ENCODE results near the gene CD200R1. TPM values are rescaled to one million over a fixed set of nuclear protein-coding genes. Genes with fewer than 3 reads are reported as not detected.

The CD200R1 gene
- total and polyA plus RNA-seq, 2 donors from 2014 or later = 0.13 to 2.2 TPM

- intact Hi-C loops (cut with DNase I) = no loop called here
- no peak for FAIRE-seq
- H3K27me3 ChIP-seq (ENCODE audit: control insufficient read depth, insufficient read depth, low read length) = no peaks in the 10 kb centered on the region
- H3K9me3 ChIP-seq (ENCODE audit: control insufficient read depth in 2 of 3, insufficient read depth in 1 of 3, low read length in 3 of 3) = no peaks in the 10 kb centered on the region
- H3K4me3 ChIP-seq (ENCODE audit: low read length in 3 of 3) = no peak overlapping the region
- H3K27ac ChIP-seq (ENCODE audit: low read depth in 2 of 2, low read length in 2 of 2) = no peak overlapping the region
- no peaks in the 10 kb centered on the region for H3K36me3 ChIP-seq (ENCODE audit: control insufficient read depth in 2 of 3, insufficient read depth in 3 of 3, low read length in 3 of 3)
- DNase-seq = no peak
- TF ChIP-seq CTCF (IDR thresholded peaks at IDR 0.05; ENCODE audit: borderline replicate concordance, extremely low read depth, insufficient read depth) = no peak
- H3K9ac ChIP-seq (ENCODE audit: low read length in 3 of 3) = no peak overlapping the region
- no peaks in the 10 kb centered on the region for H3K4me1 ChIP-seq (ENCODE audit: control insufficient read depth in 2 of 3, insufficient read depth in 2 of 3, low read depth in 1 of 3, low read length in 3 of 3)
These were observed 90.1 kb downstream of the CD200R1 start for GRCh38 chr3:112884678-112885290.

GRCh38 chr3:112881891-112882290 lies 93.0 kb downstream of the CD200R1 start:
- no peak overlapping the region for H3K4me3 ChIP-seq (ENCODE audit: low read length in 3 of 3)
- no peak for FAIRE-seq

GRCh38 chr3:112875561-112875960 lies 99.3 kb downstream of the CD200R1 start:
- no peaks in the 10 kb centered on the region for H3K4me1 ChIP-seq (ENCODE audit: control insufficient read depth in 2 of 3, insufficient read depth in 2 of 3, low read depth in 1 of 3, low read length in 3 of 3)
- H3K4me3 ChIP-seq (ENCODE audit: low read length in 3 of 3) = no peak overlapping the region
- DNase-seq (no peak), FAIRE-seq (no peak)
- H3K27ac ChIP-seq (ENCODE audit: low read depth in 2 of 2, low read length in 2 of 2) = no peak overlapping the region
- peaks cover 0 to 2% (median 0%) of the 10 kb centered on the region in 3 donors for H3K9me3 ChIP-seq (ENCODE audit: control insufficient read depth in 2 of 3, insufficient read depth in 1 of 3, low read length in 3 of 3)
- no peak for TF ChIP-seq CTCF (IDR thresholded peaks at IDR 0.05; ENCODE audit: borderline replicate concordance, extremely low read depth, insufficient read depth)
- no peaks in the 10 kb centered on the region for H3K36me3 ChIP-seq (ENCODE audit: control insufficient read depth in 2 of 3, insufficient read depth in 3 of 3, low read length in 3 of 3)
- intact Hi-C loops (cut with DNase I) = no loop called here
- no peak overlapping the region for H3K9ac ChIP-seq (ENCODE audit: low read length in 3 of 3)
- no peaks in the 10 kb centered on the region for H3K27me3 ChIP-seq (ENCODE audit: control insufficient read depth, insufficient read depth, low read length)

More at GRCh38 chr3:112881891-112882290, 93.0 kb downstream of the CD200R1 start:
- no peaks in the 10 kb centered on the region for H3K4me1 ChIP-seq (ENCODE audit: control insufficient read depth in 2 of 3, insufficient read depth in 2 of 3, low read depth in 1 of 3, low read length in 3 of 3)
- intact Hi-C loops (cut with DNase I) = no loop called here
- H3K9me3 ChIP-seq (ENCODE audit: control insufficient read depth in 2 of 3, insufficient read depth in 1 of 3, low read length in 3 of 3) = no peaks in the 10 kb centered on the region
- H3K9ac ChIP-seq (ENCODE audit: low read length in 3 of 3) = no peak overlapping the region
- DNase-seq = no peak
- TF ChIP-seq CTCF (IDR thresholded peaks at IDR 0.05; ENCODE audit: borderline replicate concordance, extremely low read depth, insufficient read depth) = no peak
- H3K27ac ChIP-seq (ENCODE audit: low read depth in 2 of 2, low read length in 2 of 2) = no peak overlapping the region
- H3K36me3 ChIP-seq (ENCODE audit: control insufficient read depth in 2 of 3, insufficient read depth in 3 of 3, low read length in 3 of 3) = no peaks in the 10 kb centered on the region
- H3K27me3 ChIP-seq (ENCODE audit: control insufficient read depth, insufficient read depth, low read length) = no peaks in the 10 kb centered on the region

GRCh38 chr3:112874725-112875124 lies 100.2 kb downstream of the CD200R1 start:
- H3K27me3 ChIP-seq (ENCODE audit: control insufficient read depth, insufficient read depth, low read length) = no peaks in the 10 kb centered on the region
- H3K27ac ChIP-seq (ENCODE audit: low read depth in 2 of 2, low read length in 2 of 2) = no peak overlapping the region
- H3K9ac ChIP-seq (ENCODE audit: low read length in 3 of 3) = no peak overlapping the region
- H3K4me3 ChIP-seq (ENCODE audit: low read length in 3 of 3) = no peak overlapping the region
- DNase-seq (no peak), FAIRE-seq (no peak)
- no peak for TF ChIP-seq CTCF (IDR thresholded peaks at IDR 0.05; ENCODE audit: borderline replicate concordance, extremely low read depth, insufficient read depth)
- H3K36me3 ChIP-seq (ENCODE audit: control insufficient read depth in 2 of 3, insufficient read depth in 3 of 3, low read length in 3 of 3) = no peaks in the 10 kb centered on the region
- H3K4me1 ChIP-seq (ENCODE audit: control insufficient read depth in 2 of 3, insufficient read depth in 2 of 3, low read depth in 1 of 3, low read length in 3 of 3) = no peaks in the 10 kb centered on the region
- H3K9me3 ChIP-seq (ENCODE audit: control insufficient read depth in 2 of 3, insufficient read depth in 1 of 3, low read length in 3 of 3) = peaks cover 0 to 4% (median 4%) of the 10 kb centered on the region in 3 donors
- intact Hi-C loops (cut with DNase I) = no loop called here
